Astrocyte (in vitro differentiated cells and primary cell): ENCODE measurements around the gene BCL2L1. TPM values are rescaled to one million over a fixed set of nuclear protein-coding genes. Genes with fewer than 3 reads are reported as not detected.
A peak's percentile ranks its signal among the peaks of the same experiment; 100 is the strongest.

Source experiments
- DNase-seq: peaks from one replicate; pipeline ENCODE4 v3.0.0-alpha.2; 2010; ENCODE audit warnings: low read depth
- FAIRE-seq: peaks from 2 replicates; lab custom pipeline; 2011; peaks lifted over from hg19 to GRCh38; lab: Jason Lieb, UNC
- H2AFZ ChIP-seq: 2 replicates; pipeline ENCODE4 v1.6.0; 2012; ENCODE audit warnings: low read depth, low read length, inconsistent platforms
- H3K27ac ChIP-seq: 2 replicates; pipeline ENCODE4 v1.5.1; 2011; ENCODE audit warnings: low read depth, low read length, inconsistent platforms
- H3K27me3 ChIP-seq: 2 replicates; pipeline ENCODE4 v1.6.0; 2011; ENCODE audit warnings: low read length, inconsistent platforms; ENCODE audit not compliant: insufficient read depth
- H3K36me3 ChIP-seq: 2 replicates; pipeline ENCODE4 v1.5.1; 2011; ENCODE audit warnings: low read length, inconsistent platforms; ENCODE audit not compliant: insufficient read depth
- H3K4me1 ChIP-seq: 2 replicates; pipeline ENCODE4 v1.5.1; 2011; ENCODE audit warnings: low read length, inconsistent platforms; ENCODE audit not compliant: insufficient read depth
- H3K4me2 ChIP-seq: 2 replicates; pipeline ENCODE4 v1.6.0; 2012; ENCODE audit warnings: low read length, inconsistent platforms
- H3K4me3 ChIP-seq: 2 replicates; pipeline ENCODE4 v1.5.1; 2011; ENCODE audit warnings: low read depth, mild to moderate bottlenecking, low read length, inconsistent platforms; ENCODE audit not compliant: insufficient read depth
- H3K79me2 ChIP-seq: 2 replicates; pipeline ENCODE4 v1.6.0; 2012; ENCODE audit warnings: mild to moderate bottlenecking, low read length, inconsistent platforms; ENCODE audit not compliant: insufficient read depth
- H3K9ac ChIP-seq: 2 replicates; pipeline ENCODE4 v1.6.0; 2012; ENCODE audit warnings: mild to moderate bottlenecking, low read length, inconsistent platforms
- H3K9me3 ChIP-seq: 2 replicates; pipeline ENCODE4 v1.5.1; 2012; ENCODE audit warnings: low read depth, mild to moderate bottlenecking, low read length, inconsistent platforms; ENCODE audit not compliant: insufficient read depth
- H4K20me1 ChIP-seq: 2 replicates; pipeline ENCODE4 v1.6.0; 2012; ENCODE audit warnings: low read length, inconsistent platforms; ENCODE audit not compliant: insufficient read depth
- H3K27ac Mint-ChIP-seq: one replicate; pipeline ENCODE4 v1.8.0; 2021; ENCODE audit warnings: mild to moderate bottlenecking, mixed read lengths; ENCODE audit not compliant: unreplicated experiment
- H3K27me3 Mint-ChIP-seq: one replicate; pipeline ENCODE4 v1.8.0; 2021; ENCODE audit warnings: low read depth, mixed read lengths; ENCODE audit not compliant: unreplicated experiment
- H3K36me3 Mint-ChIP-seq: one replicate; pipeline ENCODE4 v1.8.0; 2021; ENCODE audit warnings: low read depth, mixed read lengths; ENCODE audit not compliant: unreplicated experiment
- H3K4me1 Mint-ChIP-seq: one replicate; pipeline ENCODE4 v1.8.0; 2021; ENCODE audit warnings: low read depth, mixed read lengths; ENCODE audit not compliant: unreplicated experiment
- H3K4me3 Mint-ChIP-seq: one replicate; pipeline ENCODE4 v1.8.0; 2021; ENCODE audit warnings: mild to moderate bottlenecking, moderate library complexity, mixed read lengths; ENCODE audit not compliant: unreplicated experiment
- H3K9me3 Mint-ChIP-seq: one replicate; pipeline ENCODE4 v1.8.0; 2021; ENCODE audit warnings: mild to moderate bottlenecking, mixed read lengths; ENCODE audit not compliant: unreplicated experiment
- CTCF ChIP-seq: IDR thresholded peaks from 2 replicates; pipeline ENCODE4 v1.5.1; 2011; ENCODE audit warnings: low read depth, mild to moderate bottlenecking, inconsistent platforms, low read length, moderate library complexity; ENCODE audit not compliant: insufficient read depth
- EZH2 ChIP-seq: IDR thresholded peaks from 2 replicates; pipeline ENCODE4 v1.6.1; 2012; ENCODE audit warnings: mild to moderate bottlenecking, low read length, inconsistent platforms; ENCODE audit not compliant: insufficient read depth
- total RNA-seq: library from RNA; stranded (reverse); gene quantifications from 2 replicates; pipeline ENCODE4 v1.2.1, GENCODE V29; 2021

The BCL2L1 gene
- total RNA-seq, 1 donor from 2014 or later, result 149 TPM

- Mint-ChIP-seq H3K27me3 (no peaks in the 10 kb centered on the region), H3K27ac (no peak overlapping the region), H3K36me3 (peaks cover 30% of the 10 kb centered on the region), H3K4me3 (no peak overlapping the region), H3K9me3 (no peaks in the 10 kb centered on the region), H3K4me1 (peaks cover 41% of the 10 kb centered on the region)
- DNase-seq (no peak), FAIRE-seq (no peak)
- no peak overlapping the region for H3K27ac ChIP-seq
- no peak overlapping the region for H3K4me2 ChIP-seq
- no peak overlapping the region for H3K9ac ChIP-seq
- peaks cover 28% of the 10 kb centered on the region for H3K4me1 ChIP-seq
- H2AFZ ChIP-seq, result no peak overlapping the region
- no peaks in the 10 kb centered on the region for H4K20me1 ChIP-seq
- H3K79me2 ChIP-seq, result peaks cover 92% of the 10 kb centered on the region
- H3K27me3 ChIP-seq, result no peaks in the 10 kb centered on the region
- TF ChIP-seq EZH2 (no peak), CTCF (no peak)
- H3K9me3 ChIP-seq, result no peaks in the 10 kb centered on the region
- H3K4me3 ChIP-seq, result no peak overlapping the region
- H3K36me3 ChIP-seq, result peaks cover 35% of the 10 kb centered on the region
Measured at GRCh38 chr20:31707258-31707615, 15.4 kb downstream of the BCL2L1 start.

GRCh38 chr20:31706607-31707257 lies 15.9 kb downstream of the BCL2L1 start:
- Mint-ChIP-seq H3K4me3 (no peak overlapping the region), H3K36me3 (peaks cover 34% of the 10 kb centered on the region), H3K4me1 (peaks cover 40% of the 10 kb centered on the region), H3K9me3 (peaks cover 3% of the 10 kb centered on the region), H3K27me3 (no peaks in the 10 kb centered on the region), H3K27ac (peak overlapping the region; percentile 20)
- H3K9me3 ChIP-seq, result no peaks in the 10 kb centered on the region
- no peak overlapping the region for H2AFZ ChIP-seq
- no peak for TF ChIP-seq CTCF
- TF ChIP-seq EZH2, result no peak
- H3K36me3 ChIP-seq, result peaks cover 35% of the 10 kb centered on the region
- peaks cover 23% of the 10 kb centered on the region for H3K4me1 ChIP-seq
- no peak for DNase-seq
- H3K4me3 ChIP-seq, result no peak overlapping the region
- no peak overlapping the region for H3K4me2 ChIP-seq
- no peaks in the 10 kb centered on the region for H3K27me3 ChIP-seq
- peaks cover 92% of the 10 kb centered on the region for H3K79me2 ChIP-seq
- H3K27ac ChIP-seq, result no peak overlapping the region
- FAIRE-seq, result no peak
- H4K20me1 ChIP-seq, result no peaks in the 10 kb centered on the region
- H3K9ac ChIP-seq, result no peak overlapping the region
